Erythroblast (primary cell): ENCODE data around the gene KCNMA1.

Experiments
- GATA1 ChIP-seq: IDR thresholded peaks from 2 replicates; pipeline ENCODE4 v1.6.1; 2011; ENCODE audit warnings: low read depth, mild to moderate bottlenecking, control low read depth, low read length, moderate library complexity
- POLR2A ChIP-seq: IDR thresholded peaks from 2 replicates; pipeline ENCODE4 v1.6.1; 2011; ENCODE audit warnings: mild to moderate bottlenecking, low read length

DNA sequence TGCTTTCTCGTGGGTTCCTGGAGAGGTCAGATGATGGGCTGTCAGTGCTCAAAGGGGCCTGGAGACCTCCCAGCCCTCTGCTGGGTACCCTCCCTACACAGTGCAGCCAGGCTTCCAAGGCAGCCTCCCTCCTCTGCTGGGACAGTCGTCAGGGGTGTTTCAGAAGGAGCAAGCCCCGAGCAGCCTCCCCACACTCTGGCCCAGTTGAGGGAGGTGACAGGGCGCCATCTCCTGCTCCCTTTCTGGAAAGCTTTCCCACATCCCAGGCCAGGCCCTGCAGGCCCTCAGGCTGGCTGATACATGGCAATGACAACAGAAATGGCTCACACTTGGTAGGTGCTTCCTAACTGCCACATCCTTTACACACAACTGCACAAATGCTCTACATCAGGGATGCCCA is 32.1 kb downstream of the KCNMA1 start:
- no peak for TF ChIP-seq POLR2A
- no peak for TF ChIP-seq GATA1
